Effector memory CD4-positive, alpha-beta T cell (primary cell): ENCODE results near the gene PIGL.

Experiments
- DNase-seq, 3 donors: peaks; one replicate each; pipeline ENCODE4 v3.0.0-alpha.2; 2020
- H3K27ac ChIP-seq: 2 replicates; pipeline ENCODE4 v1.7.0; 2013; ENCODE audit warnings: mild to moderate bottlenecking, low read length, moderate library complexity; ENCODE audit not compliant: insufficient read depth, poor library complexity, severe bottlenecking
- H3K27me3 ChIP-seq: replicated peaks from 2 replicates; pipeline ENCODE4 v1.7.0; 2013; ENCODE audit warnings: mild to moderate bottlenecking, low read length; ENCODE audit not compliant: insufficient read depth, control insufficient read depth, poor library complexity, severe bottlenecking
- H3K36me3 ChIP-seq: 2 replicates; pipeline ENCODE4 v1.7.0; 2013; ENCODE audit warnings: mild to moderate bottlenecking, low read length, moderate library complexity; ENCODE audit not compliant: control insufficient read depth, insufficient read depth
- H3K4me1 ChIP-seq: 2 replicates; pipeline ENCODE4 v1.7.0; 2013; ENCODE audit warnings: low read length, mild to moderate bottlenecking; ENCODE audit not compliant: control insufficient read depth, insufficient read depth, poor library complexity, severe bottlenecking
- H3K4me3 ChIP-seq: 2 replicates; pipeline ENCODE4 v1.7.0; 2013; ENCODE audit warnings: low read length, low read depth, mild to moderate bottlenecking; ENCODE audit not compliant: insufficient read depth, poor library complexity, severe bottlenecking
- H3K9me3 ChIP-seq: 2 replicates; pipeline ENCODE4 v1.7.0; 2013; ENCODE audit warnings: mild to moderate bottlenecking, low read length, moderate library complexity; ENCODE audit not compliant: control insufficient read depth

PIGL gene

DNA sequence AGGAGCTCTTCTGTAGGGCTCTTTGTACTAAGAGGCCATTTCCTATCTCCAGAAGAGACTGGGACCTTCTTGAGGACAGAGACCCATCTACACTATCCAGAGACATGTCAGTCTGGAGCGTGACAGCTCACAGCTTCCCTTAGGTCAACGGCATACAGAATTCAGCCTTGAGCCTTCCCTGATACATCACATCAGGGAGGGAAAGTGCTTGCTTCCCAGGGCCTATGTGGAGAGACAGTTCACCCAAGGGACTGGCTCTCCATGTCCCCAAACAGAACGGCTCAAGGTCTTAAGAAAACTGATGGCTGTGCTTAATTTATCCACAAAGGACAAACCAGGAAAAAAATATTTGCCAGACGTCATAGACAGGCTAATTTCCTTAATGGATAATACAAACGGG lies 128.6 kb downstream of the PIGL start:
- H3K27me3 ChIP-seq: no peaks in the 10 kb centered on the region
- no peak for DNase-seq
- no peak overlapping the region for H3K4me3 ChIP-seq
- H3K27ac ChIP-seq: no peak overlapping the region
- H3K36me3 ChIP-seq: peaks cover 7% of the 10 kb centered on the region
- no peaks in the 10 kb centered on the region for H3K9me3 ChIP-seq
- H3K4me1 ChIP-seq: no peaks in the 10 kb centered on the region

DNA sequence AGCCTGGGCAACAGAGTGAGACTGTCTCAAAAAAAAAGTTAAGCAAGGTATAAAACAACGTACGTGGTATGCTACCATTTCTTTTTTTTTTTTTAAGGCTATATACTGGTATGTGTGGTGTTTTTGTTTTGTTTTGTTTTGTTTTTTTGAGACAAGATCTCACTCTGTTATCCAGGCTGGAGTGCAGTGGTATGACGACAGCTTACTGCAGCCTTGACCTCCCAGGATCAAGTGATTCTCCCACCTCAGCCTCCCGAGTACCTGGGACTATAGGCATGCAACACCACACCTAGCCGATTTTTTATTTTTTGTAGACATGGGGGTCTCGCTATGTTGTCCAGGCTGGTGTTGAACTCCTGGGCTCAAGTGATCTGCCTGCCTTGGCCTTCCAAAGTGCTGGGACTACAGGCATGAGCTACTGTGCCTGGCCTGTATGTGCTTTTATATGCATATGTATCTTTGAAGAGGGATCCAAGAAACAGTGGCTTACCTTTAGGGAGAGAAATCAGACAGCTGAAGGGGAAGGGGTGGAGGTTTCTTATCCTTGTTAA lies 129.8 kb downstream of the PIGL start:
- H3K4me3 ChIP-seq: no peak overlapping the region
- no peaks in the 10 kb centered on the region for H3K27me3 ChIP-seq
- no peak for DNase-seq
- H3K36me3 ChIP-seq: peaks cover 7% of the 10 kb centered on the region
- H3K4me1 ChIP-seq: no peaks in the 10 kb centered on the region
- no peaks in the 10 kb centered on the region for H3K9me3 ChIP-seq
- H3K27ac ChIP-seq: no peak overlapping the region

DNA sequence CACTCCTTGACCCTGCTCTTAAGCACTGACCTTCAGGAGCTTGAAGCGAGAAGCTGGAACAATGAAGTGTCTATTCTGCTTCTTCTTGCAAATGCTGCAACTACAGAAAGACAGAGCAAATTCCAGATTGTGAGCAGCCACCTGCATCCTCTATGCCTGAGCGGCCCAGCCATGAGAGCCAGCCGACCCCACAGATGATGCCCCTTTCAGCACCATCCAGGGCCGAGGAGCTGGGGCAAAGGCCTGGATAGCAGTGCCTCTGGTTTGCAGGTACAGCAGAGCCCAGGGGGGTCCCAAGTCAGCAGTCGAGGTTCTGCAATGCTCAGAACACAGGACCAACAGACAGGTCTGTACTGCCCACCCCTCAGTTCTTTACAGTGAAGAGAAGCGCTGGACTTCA lies 131.6 kb downstream of the PIGL start:
- no peaks in the 10 kb centered on the region for H3K9me3 ChIP-seq
- H3K27ac ChIP-seq: no peak overlapping the region
- peaks cover 7% of the 10 kb centered on the region for H3K4me1 ChIP-seq
- no peak for DNase-seq
- H3K4me3 ChIP-seq: no peak overlapping the region
- no peaks in the 10 kb centered on the region for H3K36me3 ChIP-seq
- H3K27me3 ChIP-seq: no peaks in the 10 kb centered on the region

DNA sequence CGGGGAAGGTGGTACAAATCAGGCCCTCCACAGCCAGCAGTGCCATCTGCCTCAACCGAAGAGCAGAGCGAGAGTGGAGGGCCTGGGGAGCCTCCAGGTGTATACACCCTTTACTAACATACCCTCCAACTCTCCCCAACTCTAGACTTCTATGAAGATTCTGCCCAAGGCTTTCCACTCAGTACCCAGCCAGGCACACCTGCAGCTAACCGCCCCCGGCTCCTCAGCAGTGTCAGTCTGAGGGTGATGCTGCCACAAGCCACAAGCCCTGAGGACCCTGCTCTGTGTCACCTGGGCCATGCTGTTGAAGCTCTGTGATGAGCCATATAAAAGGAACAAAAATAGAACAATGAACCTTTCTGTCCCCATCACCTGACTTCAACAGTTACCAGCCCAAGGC lies 132.4 kb downstream of the PIGL start:
- DNase-seq: no peak
- Histone ChIP-seq H3K4me1 (peaks cover 7% of the 10 kb centered on the region), H3K9me3 (no peaks in the 10 kb centered on the region), H3K36me3 (no peaks in the 10 kb centered on the region), H3K27ac (no peak overlapping the region), H3K4me3 (no peak overlapping the region), H3K27me3 (no peaks in the 10 kb centered on the region)

DNA sequence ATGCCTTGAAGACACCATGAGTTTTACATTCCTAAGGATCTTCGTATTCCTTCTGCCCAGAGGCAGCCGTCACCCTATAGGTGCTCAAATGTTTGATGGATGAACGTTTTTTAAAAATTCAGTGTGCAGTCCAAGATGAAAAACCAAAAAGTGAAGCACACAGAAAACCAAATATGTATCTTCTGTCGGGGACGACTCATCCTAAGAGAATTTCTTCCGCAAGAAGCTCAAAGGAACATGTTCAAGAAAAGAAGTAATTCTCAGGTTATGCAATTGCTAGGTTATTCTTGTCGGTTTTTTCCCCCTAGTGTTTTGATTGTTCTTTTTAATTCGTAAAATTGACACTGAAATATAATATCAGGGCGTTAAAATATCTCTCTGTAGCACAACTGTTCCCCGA lies 134.8 kb downstream of the PIGL start:
- DNase-seq: no peak
- Histone ChIP-seq H3K9me3 (no peaks in the 10 kb centered on the region), H3K27me3 (no peaks in the 10 kb centered on the region), H3K4me3 (peak overlapping the region; percentile 76), H3K4me1 (peaks cover 7% of the 10 kb centered on the region), H3K36me3 (no peaks in the 10 kb centered on the region), H3K27ac (no peak overlapping the region)

DNA sequence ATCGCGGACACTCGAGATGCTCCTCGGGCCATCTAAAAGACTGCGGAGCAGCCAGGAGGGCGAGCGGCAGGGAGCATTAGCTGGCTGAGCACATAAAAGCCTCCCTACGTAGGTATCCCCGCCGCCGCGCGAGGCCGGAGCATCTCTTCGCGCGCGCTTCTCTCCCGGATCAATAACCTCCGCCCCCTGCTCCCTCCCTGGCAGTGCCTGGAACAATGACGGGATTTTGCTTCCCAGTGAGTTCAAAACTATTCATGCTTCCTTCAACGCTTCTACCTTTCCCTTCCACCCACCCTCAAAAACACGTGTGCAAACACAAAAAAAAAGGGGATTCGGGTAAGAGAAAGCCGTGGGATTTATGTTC lies 135.3 kb downstream of the PIGL start:
- Histone ChIP-seq H3K27ac (no peak overlapping the region), H3K9me3 (no peaks in the 10 kb centered on the region), H3K27me3 (no peaks in the 10 kb centered on the region), H3K4me3 (peak overlapping the region; percentile 76), H3K36me3 (no peaks in the 10 kb centered on the region), H3K4me1 (peaks cover 7% of the 10 kb centered on the region)
- DNase-seq: no peak

DNA sequence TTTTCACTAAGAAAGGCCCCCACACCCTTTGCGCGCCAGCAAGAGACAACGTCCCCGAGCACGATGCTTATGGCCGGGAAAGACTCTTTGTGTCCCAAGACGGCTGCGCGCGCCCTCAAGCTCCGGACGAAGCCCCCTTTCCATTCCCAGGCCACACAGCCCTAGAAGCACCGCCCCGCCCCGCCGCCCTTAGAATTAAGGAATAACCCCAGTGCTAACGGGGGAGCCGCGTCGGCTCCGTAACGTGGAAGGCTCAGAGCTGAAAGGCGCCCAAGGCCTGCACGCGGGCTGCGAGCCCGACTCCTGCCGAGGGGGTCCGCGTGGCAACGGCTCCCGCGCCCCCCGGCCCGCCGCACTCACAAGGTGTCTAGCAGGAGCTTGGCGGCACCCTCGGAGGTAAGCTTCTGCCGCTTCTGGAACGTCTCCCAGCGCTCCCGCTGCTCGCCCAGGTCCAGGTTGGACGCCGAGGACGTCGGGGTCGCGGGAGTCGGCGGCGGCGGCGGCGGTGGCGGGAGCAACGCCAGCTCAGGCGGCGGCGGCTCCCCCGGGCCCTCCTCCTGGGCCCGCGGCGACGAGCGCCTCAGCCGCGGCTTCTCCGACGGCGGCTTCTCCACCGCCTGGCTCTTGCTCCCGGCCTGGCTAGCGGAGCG lies 135.8 kb downstream of the PIGL start:
- peaks cover 7% of the 10 kb centered on the region for H3K4me1 ChIP-seq
- H3K4me3 ChIP-seq: peak overlapping the region; percentile 76
- H3K36me3 ChIP-seq: no peaks in the 10 kb centered on the region
- no peaks in the 10 kb centered on the region for H3K27me3 ChIP-seq
- H3K27ac ChIP-seq: peak overlapping the region; percentile 32
- H3K9me3 ChIP-seq: no peaks in the 10 kb centered on the region
- peak in 2 of 3 donors; percentile 7 to 8 for DNase-seq

DNA sequence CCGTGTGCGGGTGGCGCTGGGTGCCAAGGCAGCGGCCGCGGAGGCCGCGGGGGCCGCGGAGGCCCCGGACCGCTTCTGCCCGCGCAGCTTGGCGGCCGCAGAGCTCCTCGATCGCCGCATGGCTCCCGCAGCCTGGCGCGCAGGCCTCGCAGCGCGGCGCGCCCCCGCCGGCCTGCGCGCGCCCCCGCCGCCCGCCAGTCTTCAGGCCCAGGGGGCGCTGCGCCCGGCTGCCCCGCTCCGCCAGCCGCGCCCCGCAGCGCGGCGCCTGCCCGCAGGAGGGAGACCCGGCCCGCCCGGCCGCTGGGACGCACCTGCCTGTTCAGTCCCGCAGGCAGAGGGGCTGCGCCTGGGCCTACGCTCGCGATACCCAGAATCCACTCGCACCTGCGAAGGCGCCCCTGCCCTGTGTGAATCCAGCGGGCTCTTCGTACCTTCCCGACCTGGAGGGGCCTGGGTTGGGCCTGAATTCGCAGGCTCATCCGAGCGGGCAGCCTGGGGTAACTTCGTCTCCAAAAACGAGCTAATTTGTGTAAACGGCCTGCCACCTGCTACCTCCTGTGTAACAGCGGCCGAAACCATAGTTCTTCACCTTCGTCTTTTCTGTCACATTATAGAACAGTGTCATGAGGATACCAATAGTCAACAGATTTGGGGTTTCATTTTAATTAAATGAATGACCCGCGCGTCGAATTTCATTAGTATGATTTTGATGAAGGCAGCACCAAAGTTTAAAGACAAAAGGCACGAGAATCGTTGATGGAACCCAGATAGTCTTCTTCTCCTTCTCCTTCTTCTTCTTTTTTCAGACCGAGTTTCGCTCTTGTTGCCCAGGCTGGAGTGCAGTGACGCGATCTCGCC lies 136.5 kb downstream of the PIGL start, which contains the start of gene CENPV:
Gene CENPV (minus strand): TSS at position 153 of the 858 bp plus-strand sequence. CDS start 33 bp downstream, at position 120.
- peak within 1 kb of the TSS; percentile 76 for H3K4me3 ChIP-seq
- peaks cover 7% of the 10 kb centered on the region for H3K4me1 ChIP-seq
- no peaks in the 10 kb centered on the region for H3K9me3 ChIP-seq
- peak; percentile 33 to 54 (median 54) for DNase-seq
- peak within 1 kb of the TSS; percentile 38 for H3K27ac ChIP-seq
- H3K27me3 ChIP-seq: no peaks in the 10 kb centered on the region
- no peaks in the 10 kb centered on the region for H3K36me3 ChIP-seq

DNA sequence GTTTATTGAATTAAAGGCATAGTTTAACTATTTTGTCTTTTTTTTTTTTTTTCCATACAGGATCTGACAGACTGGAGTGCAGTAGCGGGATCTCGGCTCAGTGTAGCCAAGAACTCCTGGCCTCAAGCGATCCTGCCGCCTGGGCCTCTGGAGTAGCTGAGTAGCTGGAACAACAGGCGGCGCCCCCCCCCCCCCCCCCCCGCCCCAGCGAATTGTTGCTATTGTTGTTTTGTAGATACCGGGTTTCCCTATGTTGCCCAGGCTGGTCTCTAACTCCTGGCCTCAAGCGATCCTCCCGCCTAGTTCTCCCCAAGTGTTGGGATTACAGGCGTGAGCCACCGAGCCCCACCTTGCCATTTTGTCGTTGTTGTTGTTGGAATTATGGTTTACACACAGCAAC lies 137.6 kb downstream of the PIGL start:
- Histone ChIP-seq H3K4me3 (no peak overlapping the region), H3K4me1 (peaks cover 7% of the 10 kb centered on the region), H3K9me3 (no peaks in the 10 kb centered on the region), H3K27me3 (no peaks in the 10 kb centered on the region), H3K27ac (no peak overlapping the region), H3K36me3 (no peaks in the 10 kb centered on the region)
- DNase-seq: no peak

DNA sequence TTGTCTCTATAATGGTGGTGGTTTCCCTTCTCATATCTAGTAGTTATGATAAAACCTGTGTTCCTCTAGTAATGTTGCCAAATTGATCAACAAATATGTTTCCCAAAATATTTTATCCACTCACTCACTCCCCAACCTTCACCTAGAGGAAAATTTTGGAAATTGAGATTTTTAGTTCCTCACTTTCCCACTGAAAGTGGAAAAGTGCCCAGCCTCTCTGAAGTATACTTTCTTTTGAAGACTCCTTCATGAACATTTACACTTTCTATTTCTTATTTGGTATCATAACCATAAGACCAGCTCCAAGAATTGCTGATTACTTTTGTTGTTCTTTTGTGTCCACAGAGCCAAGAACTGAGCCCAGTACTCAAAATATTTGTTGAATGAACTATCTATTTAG lies 141.4 kb downstream of the PIGL start:
- Histone ChIP-seq H3K4me1 (no peaks in the 10 kb centered on the region), H3K27me3 (no peaks in the 10 kb centered on the region), H3K9me3 (no peaks in the 10 kb centered on the region), H3K36me3 (no peaks in the 10 kb centered on the region), H3K27ac (no peak overlapping the region), H3K4me3 (no peak overlapping the region)
- no peak for DNase-seq
